GM20000 (cell line): ENCODE measurements around the gene LCLAT1.

Experiments
- DNase-seq: peaks from one replicate; pipeline ENCODE4 v3.0.0; 2012; ENCODE audit warnings: low spot score
- CTCF ChIP-seq: IDR thresholded peaks from 2 replicates; pipeline ENCODE4 v1.5.1; 2012; ENCODE audit warnings: mild to moderate bottlenecking, control low read depth; ENCODE audit errors: extremely low read depth, missing control alignments

The LCLAT1 gene

GRCh38 chr2:30549096-30549495, 102.0 kb downstream of the LCLAT1 start:
- no peak for TF ChIP-seq CTCF
- DNase-seq, result no peak

- TF ChIP-seq CTCF, result no peak
- DNase-seq, result no peak
Observed at GRCh38 chr2:30559544-30560275, 112.7 kb downstream of the LCLAT1 start.

GRCh38 chr2:30561349-30561748, 114.3 kb downstream of the LCLAT1 start:
- TF ChIP-seq CTCF, result no peak
- DNase-seq, result no peak

- DNase-seq, result no peak
Observed at GRCh38 chr2:30565851-30566358, 118.9 kb downstream of the LCLAT1 start.

GRCh38 chr2:30566631-30567030, 119.6 kb downstream of the LCLAT1 start:
- no peak for TF ChIP-seq CTCF
- DNase-seq, result no peak

More at GRCh38 chr2:30565851-30566358, 118.9 kb downstream of the LCLAT1 start:
- TF ChIP-seq CTCF, result no peak

- no peak for TF ChIP-seq CTCF
- DNase-seq, result no peak
Observed at GRCh38 chr2:30567317-30567716, 120.3 kb downstream of the LCLAT1 start.

- TF ChIP-seq CTCF, result no peak
Observed at GRCh38 chr2:30569946-30570345, 122.9 kb downstream of the LCLAT1 start.

More at GRCh38 chr2:30569946-30570345, 122.9 kb downstream of the LCLAT1 start:
- no peak for DNase-seq
